K562 (cell line): ENCODE results near the gene HES4. TPM values are rescaled to one million over a fixed set of nuclear protein-coding genes. Genes with fewer than 3 reads are reported as not detected.

Experiments used
- CBFB ChIP-seq: sonication (generic); formaldehyde crosslinking; IDR thresholded peaks from 2 replicates; pipeline ENCODE4 v1.4.0; 2020; ENCODE audit warnings: mild to moderate bottlenecking, missing genetic modification reagents
- EP400 ChIP-seq: fragments of 450-650 bp; IDR thresholded peaks from 2 replicates; pipeline ENCODE4 v1.6.1; 2017; ENCODE audit warnings: antibody characterized with exemption, mild to moderate bottlenecking, moderate library complexity
- IRF9 ChIP-seq: fragments of 450-650 bp; IDR thresholded peaks from 2 replicates; pipeline ENCODE4 v1.6.1; 2016; ENCODE audit warnings: missing biosample characterization, missing genetic modification characterization
- KDM5B ChIP-seq: fragments of 200-600 bp; sonication (generic); IDR thresholded peaks from 2 replicates; pipeline ENCODE4 v1.6.1; 2012; ENCODE audit warnings: low read depth, mild to moderate bottlenecking, moderate library complexity, low read length, control low read depth, inconsistent platforms; ENCODE audit not compliant: insufficient replicate concordance
- MEF2A ChIP-seq: IDR thresholded peaks from 2 replicates; pipeline ENCODE4 v1.6.1; 2011; ENCODE audit warnings: low read depth, mild to moderate bottlenecking, low read length, moderate library complexity; ENCODE audit not compliant: control insufficient read depth
- RBM22 ChIP-seq: fragments of 200-400 bp; formaldehyde crosslinking; IDR thresholded peaks from 2 replicates; pipeline ENCODE4 v1.6.1; 2018; ENCODE audit warnings: low read length, low read depth; ENCODE audit not compliant: poor library complexity, severe bottlenecking
- THAP12 ChIP-seq: fragments of 250-450 bp; sonication (Bioruptor Pico); IDR thresholded peaks from 2 replicates; pipeline ENCODE4 v1.9.0; 2021; ENCODE audit warnings: mild to moderate bottlenecking, inconsistent platforms
- ZBTB49 ChIP-seq: sonication (generic); formaldehyde crosslinking; IDR thresholded peaks from 2 replicates; pipeline ENCODE4 v1.8.0; 2022; ENCODE audit warnings: missing genetic modification reagents, mild to moderate bottlenecking, borderline replicate concordance
- ZNF311 ChIP-seq: fragments of 250-450 bp; sonication (Bioruptor Pico); IDR thresholded peaks from 2 replicates; pipeline ENCODE4 v1.4.0; 2020; ENCODE audit warnings: mild to moderate bottlenecking, moderate library complexity
- ZNF407 ChIP-seq: fragments of 450-650 bp; IDR thresholded peaks from 2 replicates; pipeline ENCODE4 v1.6.1; 2016; ENCODE audit warnings: low read depth
- ZNF41 ChIP-seq: fragments of 250-450 bp; sonication (Bioruptor Pico); conservative IDR thresholded peaks from 2 replicates; pipeline ENCODE4 v1.4.0; 2020; ENCODE audit warnings: mild to moderate bottlenecking
- polyA plus RNA-seq, 8 experiments: library from polyadenylated mRNA; depleted of rRNA in 4 of 8; stranded (reverse) in 5 of 8; unstranded in 3 of 8; fragments of >200 nt; fragmentation: Nextera tagmentation in 2 of 8; fragmentation: Illumina TruSeq in 1 of 8; extraction: Ambion mirVana in 2 of 8; extraction: Trizol in 1 of 8; gene quantifications; 2 replicates each; pipeline versions ENCODE4 v1.2.1 to v1.2.3, GENCODE V29; 2011 to 2014; ENCODE audit warnings: inconsistent platforms in 1 of 8, missing spikeins in 1 of 8
- total RNA-seq, 7 experiments: library from RNA; depleted of rRNA in 6 of 7; stranded (reverse); fragments of >200 nt in 6 of 7; fragmentation: Illumina TruSeq in 2 of 7; extraction: Trizol in 2 of 7; gene quantifications; 2 replicates each; pipeline versions ENCODE4 v1.2.1 to v1.2.3, GENCODE V29; 2011 to 2021; ENCODE audit warnings: low replicate concordance in 1 of 7

Gene HES4
- total and polyA plus RNA-seq, 9 of the 15 experiments (the other 6 are each of a cell fraction or from before 2014, with no cell fraction given): 0.21 to 43.7 (median 5.3) TPM; not detected in 2

- TF ChIP-seq ZNF407 (no peak), RBM22 (no peak), MEF2A (peak; percentile 63; the same call in 1 of the 2 replicates), ZNF41 (CRISPR knock-in tag) (no peak), ZNF311 (no peak), IRF9 (tag) (peak; percentile 89), ZBTB49 (CRISPR knock-in tag) (peak; percentile 82; the same call in 1 of the 2 replicates), KDM5B (peak; percentile 72), THAP12 (CRISPR knock-in tag) (no peak), CBFB (0 out of 2 replicates have a peak, but pooled peaks have one; percentile 29), EP400 (peak; percentile 74)
Measured at GRCh38 chr1:1013105-1013921, 13.4 kb upstream of the HES4 start, which contains the start of gene ISG15 (continued).
